ENCODE data around the gene AKNA. TPM values are rescaled to one million over a fixed set of nuclear protein-coding genes. Genes with fewer than 3 reads are reported as not detected.

AKNA gene
- polyA plus RNA-seq, 3 donors, result 3.3 to 147 (median 7.3) TPM

- Histone ChIP-seq H4K20me1 (ENCODE audit: insufficient read depth, low read length) (peaks cover 31% of the 10 kb centered on the region), H3K27me3 (ENCODE audit: control insufficient read depth in 2 of 2, insufficient read depth in 2 of 2, low read length in 2 of 2) (no peaks in the 10 kb centered on the region), H2AFZ (ENCODE audit: insufficient read depth, low read depth, low read length, poor library complexity, severe bottlenecking) (no peak overlapping the region), H3K4me1 (ENCODE audit: control insufficient read depth in 1 of 2, insufficient read depth in 2 of 2, low read length in 2 of 2) (peaks cover 94 to 100% of the 10 kb centered on the region in 2 donors), H3K27ac (ENCODE audit: low read depth in 1 of 2, low read length in 2 of 2) (peak overlapping the region; percentile 85 to 86), H3K79me2 (ENCODE audit: insufficient read depth, low read length) (peaks cover 86% of the 10 kb centered on the region), H3K4me2 (replicated peaks; ENCODE audit: extremely low read depth, low read length, poor library complexity, severe bottlenecking) (peak overlapping the region; percentile 68), H3K4me3 (replicated peaks in 1 of 3; ENCODE audit: low read depth in 2 of 3, low read length in 3 of 3) (peak overlapping the region in 1 of 3 experiments; percentile 12), H3K36me3 (replicated peaks in 1 of 2; ENCODE audit: control insufficient read depth in 1 of 2, insufficient read depth in 2 of 2, low read length in 2 of 2) (peaks cover 62 to 83% of the 10 kb centered on the region in 2 donors), H3K9me3 (replicated peaks in 1 of 2; ENCODE audit: control insufficient read depth in 1 of 2, insufficient read depth in 1 of 2, low read length in 2 of 2) (no peaks in the 10 kb centered on the region), H3K9ac (ENCODE audit: insufficient read depth, low read length, poor library complexity, severe bottlenecking) (no peak overlapping the region)
- H3K4me1 Mint-ChIP-seq, result peaks cover 90% of the 10 kb centered on the region
- intact Hi-C loops (cut with micrococcal nuclease), result loop anchor here in 1 of 2 donors (2.0 kb wide), 1 partner anchor 13 kb away; the partner anchor contains the start of gene AKNA
- TF ChIP-seq, protein P1, sequence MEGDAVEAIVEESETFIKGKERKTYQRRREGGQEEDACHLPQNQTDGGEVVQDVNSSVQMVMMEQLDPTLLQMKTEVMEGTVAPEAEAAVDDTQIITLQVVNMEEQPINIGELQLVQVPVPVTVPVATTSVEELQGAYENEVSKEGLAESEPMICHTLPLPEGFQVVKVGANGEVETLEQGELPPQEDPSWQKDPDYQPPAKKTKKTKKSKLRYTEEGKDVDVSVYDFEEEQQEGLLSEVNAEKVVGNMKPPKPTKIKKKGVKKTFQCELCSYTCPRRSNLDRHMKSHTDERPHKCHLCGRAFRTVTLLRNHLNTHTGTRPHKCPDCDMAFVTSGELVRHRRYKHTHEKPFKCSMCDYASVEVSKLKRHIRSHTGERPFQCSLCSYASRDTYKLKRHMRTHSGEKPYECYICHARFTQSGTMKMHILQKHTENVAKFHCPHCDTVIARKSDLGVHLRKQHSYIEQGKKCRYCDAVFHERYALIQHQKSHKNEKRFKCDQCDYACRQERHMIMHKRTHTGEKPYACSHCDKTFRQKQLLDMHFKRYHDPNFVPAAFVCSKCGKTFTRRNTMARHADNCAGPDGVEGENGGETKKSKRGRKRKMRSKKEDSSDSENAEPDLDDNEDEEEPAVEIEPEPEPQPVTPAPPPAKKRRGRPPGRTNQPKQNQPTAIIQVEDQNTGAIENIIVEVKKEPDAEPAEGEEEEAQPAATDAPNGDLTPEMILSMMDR (IDR thresholded peaks at IDR 0.05), result no peak
- no peak overlapping the region for H3K4me3 Mint-ChIP-seq
- DNase-seq, result no peak
- H3K27ac Mint-ChIP-seq, result peak overlapping the region; percentile 97 to 99 (median 98)
- peaks cover 0 to 2% (median 0%) of the 10 kb centered on the region in 7 donors for H3K9me3 Mint-ChIP-seq
- H3K36me3 Mint-ChIP-seq, result peaks cover 80 to 89% of the 10 kb centered on the region in 2 donors
- WGBS (ENCODE audit: insufficient coverage), result 62% methylated on average over 5 of the region's 16 CpGs
- no peaks in the 10 kb centered on the region for H3K27me3 Mint-ChIP-seq (ENCODE audit: low read depth in 3 of 3)
Observed at GRCh38 chr9:114373960-114374730, 13.6 kb downstream of the AKNA start.

GRCh38 chr9:114372921-114373448, 14.8 kb downstream of the AKNA start:
- H3K4me1 ChIP-seq (ENCODE audit: control insufficient read depth in 1 of 2, insufficient read depth in 2 of 2, low read length in 2 of 2), result peaks cover 94 to 98% of the 10 kb centered on the region in 2 donors
- Mint-ChIP-seq H3K4me1 (peaks cover 89% of the 10 kb centered on the region), H3K27ac (peak overlapping the region; percentile 97 to 99 (median 98)), H3K27me3 (ENCODE audit: low read depth in 3 of 3) (no peaks in the 10 kb centered on the region), H3K4me3 (peak overlapping the region; percentile 69 to 88), H3K36me3 (peaks cover 77 to 84% of the 10 kb centered on the region in 2 donors), H3K9me3 (peaks cover 0 to 2% (median 0%) of the 10 kb centered on the region in 7 donors)
- peaks cover 20% of the 10 kb centered on the region for H4K20me1 ChIP-seq (ENCODE audit: insufficient read depth, low read length)
- no peak overlapping the region for H2AFZ ChIP-seq (ENCODE audit: insufficient read depth, low read depth, low read length, poor library complexity, severe bottlenecking)
- H3K9ac ChIP-seq (ENCODE audit: insufficient read depth, low read length, poor library complexity, severe bottlenecking), result peak overlapping the region; percentile 51
- H3K27me3 ChIP-seq (ENCODE audit: control insufficient read depth in 2 of 2, insufficient read depth in 2 of 2, low read length in 2 of 2), result no peaks in the 10 kb centered on the region
- peaks cover 60 to 82% of the 10 kb centered on the region in 2 donors for H3K36me3 ChIP-seq (replicated peaks in 1 of 2; ENCODE audit: control insufficient read depth in 1 of 2, insufficient read depth in 2 of 2, low read length in 2 of 2)
- H3K9me3 ChIP-seq (replicated peaks in 1 of 2; ENCODE audit: control insufficient read depth in 1 of 2, insufficient read depth in 1 of 2, low read length in 2 of 2), result no peaks in the 10 kb centered on the region
- peaks cover 85% of the 10 kb centered on the region for H3K79me2 ChIP-seq (ENCODE audit: insufficient read depth, low read length)
- WGBS (ENCODE audit: insufficient coverage), result no CpG with 5 or more reads among the region's 9 CpGs
- intact Hi-C loops (cut with micrococcal nuclease), result loop anchor here in 1 of 2 donors (2.0 kb wide), 1 partner anchor 14 kb away; the partner anchor contains the start of gene AKNA
- H3K27ac ChIP-seq (ENCODE audit: low read depth in 1 of 2, low read length in 2 of 2), result peak overlapping the region; percentile 85 to 86
- TF ChIP-seq, protein P1 (IDR thresholded peaks at IDR 0.05), result no peak
- H3K4me3 ChIP-seq (replicated peaks in 1 of 3; ENCODE audit: low read depth in 2 of 3, low read length in 3 of 3), result peak overlapping the region in 2 of 3 experiments; percentile 7 to 66
- DNase-seq, result peak; percentile 89 to 95 (median 93)
- H3K4me2 ChIP-seq (replicated peaks; ENCODE audit: extremely low read depth, low read length, poor library complexity, severe bottlenecking), result peak overlapping the region; percentile 68
